Neural progenitor cell (in vitro differentiated cells): Measurements from ENCODE around the gene UFC1.

Source experiments
- EZH2 ChIP-seq: fragments of 200-600 bp; sonication (generic); IDR thresholded peaks from 2 replicates; pipeline ENCODE4 v1.6.1; 2017; ENCODE audit warnings: antibody characterized with exemption, mild to moderate bottlenecking, moderate library complexity
- EZH2phosphoT487 ChIP-seq: fragments of 200-600 bp; sonication (generic); IDR thresholded peaks from 2 replicates; pipeline ENCODE4 v1.6.1; 2017; ENCODE audit warnings: antibody characterized with exemption
- TF ChIP-seq, protein P1 (sequence below): fragments of 200-600 bp; sonication (generic); IDR thresholded peaks from 2 replicates; pipeline ENCODE4 v1.5.1; 2017; ENCODE audit warnings: antibody characterized with exemption, mild to moderate bottlenecking

DNA sequence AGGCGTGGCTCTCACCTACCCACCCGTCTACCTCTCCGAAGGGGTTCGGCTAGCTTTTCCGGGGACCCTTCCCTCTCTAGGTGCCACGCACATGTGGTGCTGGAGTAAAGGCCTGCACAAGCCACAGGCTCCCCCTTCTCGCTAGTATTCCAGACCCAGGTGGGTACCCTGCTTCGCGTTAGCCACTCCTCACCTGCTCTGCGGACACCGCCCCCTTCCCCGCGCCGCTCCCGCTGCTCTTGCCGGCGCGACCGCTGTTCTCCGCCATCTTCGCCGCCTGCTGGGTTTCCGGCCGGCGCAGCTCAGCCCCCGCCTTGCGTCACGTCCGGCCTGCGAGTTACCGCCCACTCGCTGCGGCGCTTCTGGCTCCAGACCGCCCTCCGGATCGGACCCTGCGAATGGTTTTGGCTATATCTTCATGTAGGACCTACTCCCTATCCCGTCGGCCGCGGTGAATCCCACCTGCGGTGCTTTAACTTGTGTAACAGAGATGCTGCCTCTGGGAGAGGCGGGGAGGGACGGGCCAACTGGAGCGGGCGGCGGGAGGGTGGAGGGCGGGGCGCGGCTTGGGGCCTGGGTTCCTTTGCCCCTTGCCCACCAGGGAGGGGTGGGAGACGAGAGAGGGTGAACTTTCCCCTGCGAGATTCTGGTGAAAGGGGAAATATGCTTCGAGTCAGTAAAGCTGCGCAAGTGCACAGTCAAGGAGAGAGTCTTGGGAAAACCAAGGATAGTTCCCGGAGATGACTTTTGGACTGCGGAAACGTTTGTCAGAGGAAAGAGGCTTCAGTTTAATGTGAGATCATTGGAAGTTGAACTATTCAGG lies 35.8 kb upstream of the UFC1 start, which contains the start of the genes NIT1 and PFDN2:
- TF ChIP-seq EZH2: no peak
- TF ChIP-seq, protein P1, sequence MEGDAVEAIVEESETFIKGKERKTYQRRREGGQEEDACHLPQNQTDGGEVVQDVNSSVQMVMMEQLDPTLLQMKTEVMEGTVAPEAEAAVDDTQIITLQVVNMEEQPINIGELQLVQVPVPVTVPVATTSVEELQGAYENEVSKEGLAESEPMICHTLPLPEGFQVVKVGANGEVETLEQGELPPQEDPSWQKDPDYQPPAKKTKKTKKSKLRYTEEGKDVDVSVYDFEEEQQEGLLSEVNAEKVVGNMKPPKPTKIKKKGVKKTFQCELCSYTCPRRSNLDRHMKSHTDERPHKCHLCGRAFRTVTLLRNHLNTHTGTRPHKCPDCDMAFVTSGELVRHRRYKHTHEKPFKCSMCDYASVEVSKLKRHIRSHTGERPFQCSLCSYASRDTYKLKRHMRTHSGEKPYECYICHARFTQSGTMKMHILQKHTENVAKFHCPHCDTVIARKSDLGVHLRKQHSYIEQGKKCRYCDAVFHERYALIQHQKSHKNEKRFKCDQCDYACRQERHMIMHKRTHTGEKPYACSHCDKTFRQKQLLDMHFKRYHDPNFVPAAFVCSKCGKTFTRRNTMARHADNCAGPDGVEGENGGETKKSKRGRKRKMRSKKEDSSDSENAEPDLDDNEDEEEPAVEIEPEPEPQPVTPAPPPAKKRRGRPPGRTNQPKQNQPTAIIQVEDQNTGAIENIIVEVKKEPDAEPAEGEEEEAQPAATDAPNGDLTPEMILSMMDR: no peak
- no peak for TF ChIP-seq EZH2phosphoT487
